AG04450 (cell line): ENCODE data around the gene DOCK9. TPM values are rescaled to one million over a fixed set of nuclear protein-coding genes. Genes with fewer than 3 reads are reported as not detected.

ENCODE experiments used
- CTCF ChIA-PET: fragments of 300-600, 350-600 bp; formaldehyde crosslinking; extraction: SDS; loops from one replicate; lab custom pipeline; 2022; ENCODE audit warnings: antibody characterized with exemption, inconsistent platforms; lab: Charles Lee
- POLR2A ChIA-PET: fragments of 350-600 bp; formaldehyde crosslinking; extraction: SDS; loops from one replicate; lab custom pipeline; 2021; ENCODE audit warnings: antibody characterized with exemption, inconsistent platforms; lab: Yijun Ruan, JAX
- DNase-seq: peaks from one replicate; pipeline ENCODE4 v3.0.0-alpha.2; 2011; ENCODE audit warnings: low read depth, low spot score
- H3K27ac ChIP-seq: one replicate; pipeline ENCODE4 v1.5.1; 2012; ENCODE audit warnings: low read depth, low read length, control low read depth
- H3K27me3 ChIP-seq: one replicate; pipeline ENCODE4 v1.6.0; 2012; ENCODE audit warnings: low read length; ENCODE audit not compliant: control insufficient read depth, insufficient read depth
- H3K4me3 ChIP-seq: 2 replicates; pipeline ENCODE4 v1.5.1; 2011; ENCODE audit warnings: mild to moderate bottlenecking, low read depth, low read length, control low read depth
- H3K9me3 ChIP-seq: 2 replicates; pipeline ENCODE4 v1.5.1; 2012; ENCODE audit warnings: low read length; ENCODE audit not compliant: control insufficient read depth, insufficient read depth
- CTCF ChIP-seq: IDR thresholded peaks from 2 replicates; pipeline ENCODE4 v1.5.1; 2011; ENCODE audit warnings: low read depth, low read length, control low read depth, inconsistent platforms
- polyA plus RNA-seq: library from polyadenylated mRNA; depleted of rRNA; stranded (reverse); fragments of >200 nt; gene quantifications from 2 replicates; pipeline ENCODE4 v1.2.3, GENCODE V29; 2011

The DOCK9 gene
- polyA plus RNA-seq, 1 experiment = 9.6 TPM

GRCh38 chr13:98922306-98922705, 55.6 kb downstream of the DOCK9 start:
- no peak for DNase-seq
- TF ChIP-seq CTCF = no peak
- no peak overlapping the region for H3K27ac ChIP-seq
- H3K4me3 ChIP-seq = no peak overlapping the region
- no peaks in the 10 kb centered on the region for H3K9me3 ChIP-seq
- no peaks in the 10 kb centered on the region for H3K27me3 ChIP-seq
- ChIA-PET POLR2A (no interaction called here), CTCF (no interaction called here)

GRCh38 chr13:98921786-98922185, 56.1 kb downstream of the DOCK9 start:
- ChIA-PET CTCF (no interaction called here), POLR2A (no interaction called here)
- DNase-seq = no peak
- H3K27me3 ChIP-seq = no peaks in the 10 kb centered on the region
- TF ChIP-seq CTCF = no peak
- no peak overlapping the region for H3K27ac ChIP-seq
- no peaks in the 10 kb centered on the region for H3K9me3 ChIP-seq
- H3K4me3 ChIP-seq = no peak overlapping the region

- TF ChIP-seq CTCF = no peak
- Histone ChIP-seq H3K9me3 (no peaks in the 10 kb centered on the region), H3K27ac (no peak overlapping the region), H3K4me3 (no peak overlapping the region), H3K27me3 (no peaks in the 10 kb centered on the region)
- no peak for DNase-seq
- CTCF ChIA-PET = no interaction called here
- POLR2A ChIA-PET = no interaction called here
Observed at GRCh38 chr13:98921015-98921580, 56.8 kb downstream of the DOCK9 start.

- Histone ChIP-seq H3K27me3 (no peaks in the 10 kb centered on the region), H3K4me3 (no peak overlapping the region), H3K27ac (no peak overlapping the region), H3K9me3 (no peaks in the 10 kb centered on the region)
- DNase-seq = no peak
- ChIA-PET CTCF (no interaction called here), POLR2A (no interaction called here)
- TF ChIP-seq CTCF = no peak
Observed at GRCh38 chr13:98919566-98919965, 58.3 kb downstream of the DOCK9 start.

- H3K9me3 ChIP-seq = no peaks in the 10 kb centered on the region
- no peak for TF ChIP-seq CTCF
- POLR2A ChIA-PET = no interaction called here
- CTCF ChIA-PET = interaction anchor here (1.1 kb wide), 1 partner anchor 79 kb away, joined by 4 read pairs; no protein-coding TSS in a partner anchor
- no peak for DNase-seq
- H3K4me3 ChIP-seq = no peak overlapping the region
- no peak overlapping the region for H3K27ac ChIP-seq
- H3K27me3 ChIP-seq = no peaks in the 10 kb centered on the region
Observed at GRCh38 chr13:98918771-98919170, 59.1 kb downstream of the DOCK9 start.
